Gastrocnemius medialis (tissue), 4 donors: ENCODE data around the gene PRKD1. TPM values are rescaled to one million over a fixed set of nuclear protein-coding genes. Genes with fewer than 3 reads are reported as not detected.
"Not testable (repeated sequence)": the region's sequence is repeated elsewhere in the genome, so short reads cannot be mapped to it uniquely, and the experiment has no call there.

Source experiments
- ATAC-seq, 2 donors: fragments of 150-250 bp; one replicate each; pipeline ENCODE4 v1.9.1; 2016
- DNase-seq, 2 donors: peaks; one replicate each; pipeline ENCODE4 v3.0.0-alpha.2; 2019
- H3K27ac ChIP-seq, 4 donors: fragments of 200-600 bp; sonication (generic); 1 replicate in 1 of 4; 2 replicates in 3 of 4; pipeline ENCODE4 v1.5.1; 2016 to 2018; ENCODE audit warnings: mild to moderate bottlenecking in 2 of 4, moderate library complexity in 1 of 4
- H3K27me3 ChIP-seq, 3 donors: fragments of 200-600 bp; sonication (generic) in 2 of 3; 1 replicate in 1 of 3; 2 replicates in 2 of 3; pipeline versions ENCODE4 v1.5.1 to v1.6.0; 2016 to 2019; ENCODE audit warnings: mild to moderate bottlenecking in 1 of 3, moderate library complexity in 1 of 3
- H3K36me3 ChIP-seq, 2 donors: fragments of 200-600 bp; sonication (generic) in 1 of 2; one replicate each; pipeline ENCODE4 v1.5.1; 2017 to 2018
- H3K4me1 ChIP-seq, 2 donors: fragments of 200-600 bp; sonication (generic) in 1 of 2; one replicate each; pipeline ENCODE4 v1.5.1; 2016 to 2017; ENCODE audit warnings: mild to moderate bottlenecking in 2 of 2
- H3K4me3 ChIP-seq, 4 donors: fragments of 200-600 bp; sonication (generic) in 3 of 4; 1 replicate in 1 of 4; 2 replicates in 3 of 4; pipeline ENCODE4 v1.5.1; 2016 to 2019; ENCODE audit warnings: mild to moderate bottlenecking in 2 of 4
- H3K9me3 ChIP-seq, 3 donors: fragments of 200-600 bp; sonication (generic) in 2 of 3; 1 replicate in 1 of 3; 2 replicates in 2 of 3; pipeline ENCODE4 v1.5.1; 2016 to 2019
- POLR2A ChIP-seq, 2 donors: fragments of 450-650 bp; IDR thresholded peaks; one replicate each; pipeline ENCODE4 v1.6.1; 2017; ENCODE audit warnings: antibody characterized with exemption in 2 of 2, mild to moderate bottlenecking in 2 of 2, moderate library complexity in 2 of 2
- in situ Hi-C, 4 donors: fragments of 200-750 bp; cut with MboI; loops; one replicate each; pipeline versions ENCODE4 v1.15.0 to v1.8.0; 2017; ENCODE audit warnings: low sequenced_read_pairs in 4 of 4
- intact Hi-C: fragments of 100-400 bp; cut with DNase I; formaldehyde crosslinking; loops from one replicate; pipeline ENCODE4 v1.15.1; 2023; ENCODE audit warnings: low total_unique reads
- total RNA-seq, 4 donors: library from RNA; depleted of rRNA; stranded (reverse); fragments of >200 nt; gene quantifications; one replicate each; pipeline versions ENCODE4 v1.1.0 to v1.2.3, GENCODE V29; 2016
- TF ChIP-seq, protein P1 (sequence below), 5 experiments: fragments of 450-650 bp in 3 of 5; fragments of 200-600 bp in 2 of 5; sonication (generic) in 2 of 5; IDR thresholded peaks in 4 of 5; conservative IDR thresholded peaks in 1 of 5; 1 replicate in 4 of 5; 2 replicates in 1 of 5; pipeline ENCODE4 v1.5.1; 2016 to 2019; ENCODE audit warnings: antibody characterized with exemption in 5 of 5, mild to moderate bottlenecking in 3 of 5, moderate library complexity in 3 of 5

The PRKD1 gene
- total RNA-seq, 4 donors from 2014 or later: 1.5 to 4.1 (median 1.7) TPM

DNA sequence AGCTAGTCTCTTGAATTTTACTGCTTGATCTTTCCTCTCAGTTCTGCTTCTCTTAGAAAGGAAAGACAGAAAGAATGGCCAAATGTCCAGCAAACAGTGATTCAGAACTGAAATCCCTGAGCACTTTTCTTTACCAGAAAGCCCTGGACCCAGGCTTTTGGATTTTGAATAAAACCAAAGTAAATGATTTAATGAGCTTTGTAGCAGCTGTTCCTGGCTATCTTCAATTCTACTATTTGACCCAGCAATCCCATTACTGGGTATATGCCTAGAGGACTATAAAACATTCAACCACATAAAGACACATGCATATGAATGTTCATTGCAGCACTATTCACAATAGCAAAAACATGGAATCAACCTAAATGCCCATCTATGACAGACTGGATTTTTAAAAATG, 187.2 kb downstream of the PRKD1 start:
- in situ Hi-C loops (no loop called here), intact Hi-C loops (loop anchor here (5.0 kb wide), 1 partner anchor 187 kb away; the partner anchor contains the start of gene PRKD1)

GRCh38 chr14:29738950-29739349, 188.7 kb downstream of the PRKD1 start:
- in situ Hi-C loops: no loop called here
- H3K27ac ChIP-seq: no peak overlapping the region
- no peaks in the 10 kb centered on the region for H3K27me3 ChIP-seq
- intact Hi-C loops: no loop called here
- no peak for TF ChIP-seq POLR2A (IDR thresholded peaks at IDR 0.05)
- TF ChIP-seq, protein P1, sequence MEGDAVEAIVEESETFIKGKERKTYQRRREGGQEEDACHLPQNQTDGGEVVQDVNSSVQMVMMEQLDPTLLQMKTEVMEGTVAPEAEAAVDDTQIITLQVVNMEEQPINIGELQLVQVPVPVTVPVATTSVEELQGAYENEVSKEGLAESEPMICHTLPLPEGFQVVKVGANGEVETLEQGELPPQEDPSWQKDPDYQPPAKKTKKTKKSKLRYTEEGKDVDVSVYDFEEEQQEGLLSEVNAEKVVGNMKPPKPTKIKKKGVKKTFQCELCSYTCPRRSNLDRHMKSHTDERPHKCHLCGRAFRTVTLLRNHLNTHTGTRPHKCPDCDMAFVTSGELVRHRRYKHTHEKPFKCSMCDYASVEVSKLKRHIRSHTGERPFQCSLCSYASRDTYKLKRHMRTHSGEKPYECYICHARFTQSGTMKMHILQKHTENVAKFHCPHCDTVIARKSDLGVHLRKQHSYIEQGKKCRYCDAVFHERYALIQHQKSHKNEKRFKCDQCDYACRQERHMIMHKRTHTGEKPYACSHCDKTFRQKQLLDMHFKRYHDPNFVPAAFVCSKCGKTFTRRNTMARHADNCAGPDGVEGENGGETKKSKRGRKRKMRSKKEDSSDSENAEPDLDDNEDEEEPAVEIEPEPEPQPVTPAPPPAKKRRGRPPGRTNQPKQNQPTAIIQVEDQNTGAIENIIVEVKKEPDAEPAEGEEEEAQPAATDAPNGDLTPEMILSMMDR (IDR thresholded peaks at IDR 0.05 in 4 of 5, conservative IDR thresholded peaks at IDR 0.05 in 1 of 5): no peak
- H3K36me3 ChIP-seq: no peaks in the 10 kb centered on the region
- no peak overlapping the region for H3K4me3 ChIP-seq
- peaks cover 30 to 31% of the 10 kb centered on the region in 2 donors for H3K4me1 ChIP-seq
- DNase-seq (no peak), ATAC-seq (no peak)
- H3K9me3 ChIP-seq: no peaks in the 10 kb centered on the region

More for the DNA sequence above, 187.2 kb downstream of the PRKD1 start:
- Histone ChIP-seq H3K4me3 (no peak overlapping the region), H3K27me3 (no peaks in the 10 kb centered on the region), H3K36me3 (no peaks in the 10 kb centered on the region), H3K9me3 (no peaks in the 10 kb centered on the region), H3K4me1 (peaks cover 32 to 37% of the 10 kb centered on the region in 2 donors), H3K27ac (peak overlapping the region in 1 of 4 donors; percentile 18)
- DNase-seq (no peak), ATAC-seq (no peak)
- TF ChIP-seq POLR2A (IDR thresholded peaks at IDR 0.05): no peak
- TF ChIP-seq, protein P1 (IDR thresholded peaks at IDR 0.05 in 4 of 5, conservative IDR thresholded peaks at IDR 0.05 in 1 of 5): no peak

- no peak for DNase-seq
- H3K9me3 ChIP-seq: no peaks in the 10 kb centered on the region
- H3K27me3 ChIP-seq: no peaks in the 10 kb centered on the region
- H3K4me3 ChIP-seq: no peak overlapping the region
- no peak for ATAC-seq
- no peak overlapping the region for H3K27ac ChIP-seq
- H3K36me3 ChIP-seq: no peaks in the 10 kb centered on the region
- no peak for TF ChIP-seq POLR2A (IDR thresholded peaks at IDR 0.05)
- TF ChIP-seq, protein P1 (IDR thresholded peaks at IDR 0.05 in 4 of 5, conservative IDR thresholded peaks at IDR 0.05 in 1 of 5): no peak
- intact Hi-C loops (no loop called here), in situ Hi-C loops (no loop called here)
- H3K4me1 ChIP-seq: peaks cover 21 to 25% of the 10 kb centered on the region in 2 donors
Observed at GRCh38 chr14:29738056-29738455, 189.6 kb downstream of the PRKD1 start.

GRCh38 chr14:29735459-29735858, 192.2 kb downstream of the PRKD1 start:
- TF ChIP-seq POLR2A (IDR thresholded peaks at IDR 0.05): no peak
- TF ChIP-seq, protein P1 (IDR thresholded peaks at IDR 0.05 in 4 of 5, conservative IDR thresholded peaks at IDR 0.05 in 1 of 5): no peak
- peaks cover 1 to 3% of the 10 kb centered on the region in 2 donors for H3K4me1 ChIP-seq
- in situ Hi-C loops: no loop called here

GRCh38 chr14:29734732-29735131, 192.9 kb downstream of the PRKD1 start:
- Histone ChIP-seq H3K27ac (no peak overlapping the region), H3K4me3 (no peak overlapping the region), H3K36me3 (no peaks in the 10 kb centered on the region), H3K9me3 (no peaks in the 10 kb centered on the region), H3K4me1 (no peaks in the 10 kb centered on the region), H3K27me3 (no peaks in the 10 kb centered on the region)
- in situ Hi-C loops (no loop called here), intact Hi-C loops (no loop called here)
- ATAC-seq (no peak), DNase-seq (no peak)
- no peak for TF ChIP-seq POLR2A (IDR thresholded peaks at IDR 0.05)
- TF ChIP-seq, protein P1 (IDR thresholded peaks at IDR 0.05 in 4 of 5, conservative IDR thresholded peaks at IDR 0.05 in 1 of 5): no peak

More at GRCh38 chr14:29735459-29735858, 192.2 kb downstream of the PRKD1 start:
- intact Hi-C loops: no loop called here
- H3K9me3 ChIP-seq: no peaks in the 10 kb centered on the region
- DNase-seq (no peak), ATAC-seq (no peak)
- no peaks in the 10 kb centered on the region for H3K36me3 ChIP-seq
- no peaks in the 10 kb centered on the region for H3K27me3 ChIP-seq
- H3K27ac ChIP-seq: no peak overlapping the region
- H3K4me3 ChIP-seq: no peak overlapping the region

DNA sequence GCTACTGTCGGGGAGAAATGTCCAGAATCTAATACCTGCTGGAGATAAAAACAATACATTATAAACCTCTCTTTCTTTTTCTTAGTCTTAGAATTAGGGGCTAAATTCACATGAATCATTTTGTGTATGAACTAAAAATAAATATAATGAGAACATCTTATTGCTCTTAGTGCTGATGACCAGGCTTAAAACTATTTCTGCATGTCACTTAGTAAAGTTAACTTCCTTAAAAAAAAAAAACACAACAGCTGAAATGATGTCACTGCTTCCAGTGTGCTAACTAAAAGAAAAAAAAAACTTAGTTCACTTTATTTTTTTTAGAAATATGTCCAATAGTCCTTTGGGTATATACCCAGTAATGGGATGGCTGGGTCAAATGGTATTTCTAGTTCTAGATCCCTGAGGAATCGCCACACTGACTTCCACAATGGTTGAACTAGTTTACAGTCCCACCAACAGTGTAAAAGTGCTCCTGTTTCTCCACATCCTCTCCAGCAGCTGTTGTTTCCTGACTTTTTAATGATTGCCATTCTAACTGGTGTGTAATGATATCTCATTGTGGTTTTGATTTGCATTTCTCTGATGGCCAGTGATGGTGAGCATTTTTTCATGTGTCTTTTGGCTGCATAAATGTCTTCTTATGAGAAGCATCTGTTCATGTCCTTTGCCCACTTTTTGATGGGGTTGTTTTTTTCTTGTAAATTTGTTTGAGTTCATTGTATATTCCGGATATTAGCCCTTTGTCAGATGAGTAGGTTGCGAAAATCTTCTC, 200.9 kb downstream of the PRKD1 start:
- DNase-seq, in situ Hi-C loops, H3K4me3 ChIP-seq, intact Hi-C loops, H3K9me3 ChIP-seq, H3K27me3 ChIP-seq, ATAC-seq, H3K36me3 ChIP-seq, H3K4me1 ChIP-seq: not testable (repeated sequence)
- H3K27ac ChIP-seq: peak overlapping the region in 1 of 4 donors; percentile 16
